Measurements from ENCODE around the gene RASGRF1. TPM values are rescaled to one million over a fixed set of nuclear protein-coding genes. Genes with fewer than 3 reads are reported as not detected.

The RASGRF1 gene
- polyA plus RNA-seq, 1 donor (not counting 4 experiments of a cell fraction or from before 2014, with no cell fraction given) = 0.08 TPM

- Histone ChIP-seq H3K27me3 (ENCODE audit: control insufficient read depth, extremely low read depth, insufficient read depth, low read length) (no peaks in the 10 kb centered on the region), H3K9ac (ENCODE audit: control insufficient read depth, extremely low read depth, insufficient read depth, low read length) (no peak overlapping the region), H3K4me1 (ENCODE audit: control insufficient read depth, extremely low read depth, insufficient read depth, low read length) (peaks cover 18% of the 10 kb centered on the region), H4K20me1 (ENCODE audit: control insufficient read depth, extremely low read depth, insufficient read depth, low read length) (no peaks in the 10 kb centered on the region), H3K9me1 (ENCODE audit: control insufficient read depth, extremely low read depth, insufficient read depth, low read length) (no peaks in the 10 kb centered on the region), H3K27ac (ENCODE audit: control insufficient read depth, insufficient read depth, low read length) (no peak overlapping the region), H3K9me3 (ENCODE audit: control insufficient read depth, low read depth, low read length) (no peaks in the 10 kb centered on the region), H3K36me3 (ENCODE audit: control insufficient read depth in 2 of 2, extremely low read depth in 1 of 2, insufficient read depth in 2 of 2, low read length in 2 of 2) (no peaks in the 10 kb centered on the region), H3K4me2 (ENCODE audit: control insufficient read depth, extremely low read depth, insufficient read depth, low read depth, low read length) (no peak overlapping the region), H3K4me3 (ENCODE audit: control insufficient read depth in 2 of 3, extremely low read depth in 1 of 3, insufficient read depth in 2 of 3, low read depth in 1 of 3, low read length in 3 of 3) (no peak overlapping the region), H2AFZ (ENCODE audit: control insufficient read depth, low read length) (no peak overlapping the region), H3K79me2 (ENCODE audit: control insufficient read depth, insufficient read depth, low read length) (no peaks in the 10 kb centered on the region)
- FAIRE-seq (no peak), DNase-seq (ENCODE audit: low read depth, low spot score) (no peak)
- dilution Hi-C loops (cut with MboI; ENCODE audit: extremely low pct_ligation_motif_present, low sequenced_read_pairs) = no loop called here
- TF ChIP-seq CTCF (optimal IDR thresholded peaks at IDR 0.05 in 1 of 3, IDR thresholded peaks at IDR 0.05 in 1 of 3, conservative IDR thresholded peaks at IDR 0.05 in 1 of 3; ENCODE audit: extremely low read depth in 1 of 3, insufficient read depth in 2 of 3, low read length in 3 of 3) (no peak), EZH2 (IDR thresholded peaks at IDR 0.05; ENCODE audit: low read length) (no peak)
Observed at GRCh38 chr15:78984041-78984440, 106.5 kb downstream of the RASGRF1 start.

DNA sequence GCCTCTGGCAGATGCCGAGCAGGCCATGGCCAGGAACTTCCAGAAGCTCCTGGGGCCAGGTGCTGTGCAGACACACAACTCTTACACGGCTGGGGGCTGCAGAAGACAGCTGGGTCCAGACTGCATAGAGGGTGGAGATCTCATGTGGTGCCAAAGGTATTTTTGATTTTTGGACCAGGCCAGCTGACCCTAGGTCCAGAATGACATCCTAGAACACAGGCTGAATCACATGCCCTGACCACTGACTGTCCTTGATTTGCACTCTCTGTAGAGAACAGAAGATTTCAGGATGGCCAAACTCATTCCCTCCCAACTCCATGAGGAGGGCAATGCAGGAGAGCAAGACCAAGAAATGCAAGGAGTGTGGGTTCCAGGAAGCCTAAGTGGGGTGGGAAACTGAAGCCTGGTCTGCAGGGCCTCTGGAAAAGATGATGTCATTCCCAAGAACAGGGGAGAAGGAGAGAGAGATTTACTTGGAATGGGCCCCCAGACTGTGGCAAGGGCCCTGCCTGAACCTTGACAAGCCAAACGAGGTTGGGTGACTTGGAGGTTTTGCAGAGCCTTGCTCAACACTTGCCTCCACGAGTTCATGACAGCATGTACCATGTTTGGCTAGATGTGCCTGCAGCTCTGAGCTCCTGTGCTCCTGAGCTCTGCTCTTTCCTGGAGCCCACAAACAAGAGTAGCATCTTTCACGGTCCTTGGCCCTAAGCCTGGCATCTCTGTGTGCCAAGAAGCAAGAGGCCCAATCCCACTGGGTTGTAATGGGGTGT lies 107.2 kb downstream of the RASGRF1 start:
- Histone ChIP-seq H3K9me1 (ENCODE audit: control insufficient read depth, extremely low read depth, insufficient read depth, low read length) (no peaks in the 10 kb centered on the region), H3K4me2 (ENCODE audit: control insufficient read depth, extremely low read depth, insufficient read depth, low read depth, low read length) (no peak overlapping the region), H3K79me2 (ENCODE audit: control insufficient read depth, insufficient read depth, low read length) (no peaks in the 10 kb centered on the region), H3K36me3 (ENCODE audit: control insufficient read depth in 2 of 2, extremely low read depth in 1 of 2, insufficient read depth in 2 of 2, low read length in 2 of 2) (no peaks in the 10 kb centered on the region), H3K9ac (ENCODE audit: control insufficient read depth, extremely low read depth, insufficient read depth, low read length) (no peak overlapping the region), H3K27me3 (ENCODE audit: control insufficient read depth, extremely low read depth, insufficient read depth, low read length) (no peaks in the 10 kb centered on the region), H3K4me1 (ENCODE audit: control insufficient read depth, extremely low read depth, insufficient read depth, low read length) (peaks cover 13% of the 10 kb centered on the region), H2AFZ (ENCODE audit: control insufficient read depth, low read length) (no peak overlapping the region), H3K4me3 (ENCODE audit: control insufficient read depth in 2 of 3, extremely low read depth in 1 of 3, insufficient read depth in 2 of 3, low read depth in 1 of 3, low read length in 3 of 3) (no peak overlapping the region), H3K27ac (ENCODE audit: control insufficient read depth, insufficient read depth, low read length) (no peak overlapping the region), H4K20me1 (ENCODE audit: control insufficient read depth, extremely low read depth, insufficient read depth, low read length) (no peaks in the 10 kb centered on the region), H3K9me3 (ENCODE audit: control insufficient read depth, low read depth, low read length) (no peaks in the 10 kb centered on the region)
- dilution Hi-C loops (cut with MboI; ENCODE audit: extremely low pct_ligation_motif_present, low sequenced_read_pairs) = no loop called here
- TF ChIP-seq EZH2 (IDR thresholded peaks at IDR 0.05; ENCODE audit: low read length) (no peak), CTCF (optimal IDR thresholded peaks at IDR 0.05 in 1 of 3, IDR thresholded peaks at IDR 0.05 in 1 of 3, conservative IDR thresholded peaks at IDR 0.05 in 1 of 3; ENCODE audit: extremely low read depth in 1 of 3, insufficient read depth in 2 of 3, low read length in 3 of 3) (no peak)
- no peak for FAIRE-seq
- DNase-seq (ENCODE audit: low read depth, low spot score) = no peak
